Amygdala (tissue), 56 donors: ENCODE results near the gene PLCB3.

Source experiments
- DNase-seq, 56 donors: peaks; one replicate each; lab custom pipeline; 2025; lab: John Stamatoyannopoulos, UW

Gene PLCB3

GRCh38 chr11:64262271-64263002, 11.1 kb downstream of the PLCB3 start:
- DNase-seq: no peak

- DNase-seq: no peak
Observed at GRCh38 chr11:64263021-64263946, 12.0 kb downstream of the PLCB3 start.

- no peak for DNase-seq
Observed at GRCh38 chr11:64263947-64264317, 12.6 kb downstream of the PLCB3 start.

GRCh38 chr11:64264371-64264852, 13.1 kb downstream of the PLCB3 start:
- no peak for DNase-seq

GRCh38 chr11:64265176-64266160, 14.1 kb downstream of the PLCB3 start:
- no peak for DNase-seq

GRCh38 chr11:64266339-64266738, 15.0 kb downstream of the PLCB3 start:
- DNase-seq: no peak

GRCh38 chr11:64267207-64267945, 16.0 kb downstream of the PLCB3 start:
- no peak for DNase-seq

GRCh38 chr11:64268025-64268892, 16.9 kb downstream of the PLCB3 start:
- DNase-seq: peak in 5 of 56 donors; percentile 21 to 44 (median 40)

- DNase-seq: peak in 11 of 56 donors; percentile 53 to 85 (median 71)
Observed at GRCh38 chr11:64268893-64269539, 17.7 kb downstream of the PLCB3 start.

- peak; percentile 75 to 100 (median 98) for DNase-seq
Observed at GRCh38 chr11:64269540-64270220, 18.4 kb downstream of the PLCB3 start.

- no peak for DNase-seq
Observed at GRCh38 chr11:64275031-64275800, 23.9 kb downstream of the PLCB3 start.

GRCh38 chr11:64275841-64276240, 24.5 kb downstream of the PLCB3 start:
- DNase-seq: no peak

- no peak for DNase-seq
Observed at GRCh38 chr11:64276653-64277431, 25.5 kb downstream of the PLCB3 start.

GRCh38 chr11:64278576-64279190, 27.4 kb downstream of the PLCB3 start:
- DNase-seq: no peak
